Epithelial cell of proximal tubule (primary cell): ENCODE measurements around the gene ZYX. TPM values are rescaled to one million over a fixed set of nuclear protein-coding genes. Genes with fewer than 3 reads are reported as not detected.

Experiments
- DNase-seq: peaks from one replicate; pipeline ENCODE4 v3.0.0-alpha.2; 2011; ENCODE audit warnings: low read depth
- H3K4me3 ChIP-seq: 2 replicates; pipeline ENCODE4 v1.5.1; 2011; ENCODE audit warnings: low read depth, mild to moderate bottlenecking, low read length
- CTCF ChIP-seq: conservative IDR thresholded peaks from 2 replicates; pipeline ENCODE4 v1.5.1; 2012; ENCODE audit warnings: low read depth, mild to moderate bottlenecking, low read length
- total RNA-seq: library from RNA; depleted of rRNA; stranded (reverse); fragments of >200 nt; gene quantifications from 2 replicates; pipeline ENCODE4 v1.2.3, GENCODE V29; 2015

Gene ZYX
- total RNA-seq, 1 donor from 2014 or later, result 117 TPM

GRCh38 chr7:143426479-143427142, 45.5 kb downstream of the ZYX start:
- no peak for TF ChIP-seq CTCF
- DNase-seq, result no peak
- H3K4me3 ChIP-seq, result no peak overlapping the region

GRCh38 chr7:143429770-143430698, 48.9 kb downstream of the ZYX start:
- no peak overlapping the region for H3K4me3 ChIP-seq
- no peak for DNase-seq

GRCh38 chr7:143431109-143431508, 50.0 kb downstream of the ZYX start:
- DNase-seq, result no peak
- H3K4me3 ChIP-seq, result no peak overlapping the region
- no peak for TF ChIP-seq CTCF

More at GRCh38 chr7:143429770-143430698, 48.9 kb downstream of the ZYX start:
- no peak for TF ChIP-seq CTCF

GRCh38 chr7:143433759-143434158, 52.6 kb downstream of the ZYX start:
- no peak overlapping the region for H3K4me3 ChIP-seq
- TF ChIP-seq CTCF, result no peak
- no peak for DNase-seq

- TF ChIP-seq CTCF, result no peak
- DNase-seq, result peak; percentile 61
- H3K4me3 ChIP-seq, result no peak overlapping the region
Measured at GRCh38 chr7:143434660-143435059, 53.5 kb downstream of the ZYX start.

- H3K4me3 ChIP-seq, result no peak overlapping the region
- no peak for DNase-seq
- no peak for TF ChIP-seq CTCF
Measured at GRCh38 chr7:143435266-143435665, 54.1 kb downstream of the ZYX start.
